IPS DF 4.7 (cell line): ENCODE measurements around the gene VPS54.
"Not testable (repeated sequence)": the region's sequence is repeated elsewhere in the genome, so short reads cannot be mapped to it uniquely, and the experiment has no call there.

Experiments used
- DNase-seq: peaks from one replicate; pipeline ENCODE4 v3.0.0-alpha.2; 2013; ENCODE audit warnings: low spot score; ENCODE audit errors: extremely low read depth

VPS54 gene

DNA sequence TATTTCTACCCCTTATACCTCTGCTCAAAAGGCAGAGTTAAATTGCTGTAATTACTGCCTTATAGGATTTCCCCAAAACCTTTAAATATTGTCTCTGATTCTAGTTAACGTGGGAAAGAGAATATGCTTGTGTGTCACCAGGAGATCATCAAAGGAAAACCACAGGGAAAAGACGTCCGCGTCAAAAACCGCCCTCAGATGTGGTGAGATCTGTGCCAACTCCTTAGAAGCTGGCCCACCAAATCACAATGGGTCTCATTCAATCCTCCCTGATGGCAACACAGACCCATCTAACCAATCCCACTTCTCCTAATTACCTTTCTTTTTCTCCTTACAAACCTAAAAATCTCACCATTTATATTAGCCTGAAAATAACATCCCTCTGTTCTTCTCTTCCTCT is 25.4 kb downstream of the VPS54 start:
- no peak for DNase-seq

DNA sequence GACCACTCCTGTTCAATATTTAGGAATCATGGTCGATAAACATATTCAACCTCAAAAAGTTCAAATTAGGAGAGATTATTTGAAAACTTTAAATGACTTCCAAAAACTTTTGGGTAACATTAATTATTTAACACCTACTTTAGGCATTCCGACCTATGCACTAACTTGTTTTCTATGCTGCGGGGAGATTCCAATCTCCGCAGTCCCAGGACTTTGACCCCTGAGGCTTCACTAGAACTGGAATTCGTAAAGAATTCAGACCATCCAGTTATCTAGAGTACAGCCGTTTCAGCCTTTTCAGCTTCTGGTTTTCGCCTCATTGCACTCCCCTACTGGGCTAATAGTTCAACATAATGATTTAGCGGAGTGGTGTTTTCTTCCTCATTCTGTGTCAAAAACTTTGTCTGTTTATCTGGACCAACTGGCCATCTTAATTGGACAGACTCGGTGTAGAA is 26.1 kb downstream of the VPS54 start:
- DNase-seq, result not testable (repeated sequence)

GRCh38 chr2:63992061-63992685 is 27.1 kb downstream of the VPS54 start:
- DNase-seq, result no peak

DNA sequence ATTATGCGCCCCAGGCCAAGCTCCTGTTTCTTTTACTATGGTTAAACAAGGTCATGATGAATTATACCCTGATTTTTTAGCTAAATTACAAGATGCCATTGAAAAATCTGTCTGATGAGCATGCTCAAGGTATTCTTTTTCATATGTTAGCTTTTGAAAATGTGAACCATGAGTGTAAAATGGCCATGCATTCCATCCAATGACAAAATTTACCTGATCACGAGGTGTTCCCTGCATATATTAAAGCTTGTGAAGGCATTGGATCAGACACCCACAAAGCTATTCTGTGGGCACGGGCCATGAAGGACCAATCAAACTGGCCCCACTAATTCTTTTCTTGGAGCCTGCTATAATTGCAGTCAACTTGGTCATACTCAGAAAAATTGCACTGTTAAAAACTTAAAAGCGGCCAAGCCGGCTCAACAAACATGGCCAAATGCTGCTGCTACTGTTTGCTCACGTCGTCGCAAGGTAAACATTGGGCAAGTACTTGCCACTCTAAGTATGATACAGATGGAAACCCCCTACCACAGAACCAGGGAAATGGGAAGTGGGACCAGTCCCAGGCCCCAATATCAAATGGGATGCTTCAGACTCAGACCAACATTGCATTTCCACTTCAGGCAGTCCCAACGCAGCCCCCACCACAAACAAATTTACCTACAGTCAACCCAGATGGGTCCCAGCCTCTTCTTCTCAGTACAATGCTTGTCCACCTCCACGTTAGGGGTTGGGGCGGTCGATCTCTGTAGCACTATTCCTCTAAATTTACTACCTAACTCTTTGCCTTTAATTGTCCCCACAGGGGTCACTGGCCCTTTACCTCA is 27.8 kb downstream of the VPS54 start:
- not testable (repeated sequence) for DNase-seq

DNA sequence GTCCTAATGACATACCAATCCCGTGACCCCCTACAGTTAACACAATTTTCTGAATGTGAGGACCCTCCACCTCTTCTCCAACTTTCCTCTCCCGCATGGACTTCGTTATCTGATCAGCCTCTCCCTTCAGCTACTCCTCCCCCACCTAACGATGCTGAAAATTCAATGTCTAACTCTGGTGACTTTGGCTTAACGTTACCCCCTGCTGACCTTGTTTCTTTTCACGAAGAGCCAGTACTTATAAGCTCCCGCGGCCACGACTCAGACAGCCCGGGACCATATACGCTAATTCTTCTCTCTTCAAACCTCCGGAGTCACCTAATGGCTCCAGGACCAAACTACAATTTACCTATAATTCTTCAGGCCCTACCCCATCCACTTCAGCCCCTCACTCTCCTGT is 29.2 kb downstream of the VPS54 start:
- no peak for DNase-seq

GRCh38 chr2:63988842-63989436 is 30.3 kb downstream of the VPS54 start:
- not testable (repeated sequence) for DNase-seq

DNA sequence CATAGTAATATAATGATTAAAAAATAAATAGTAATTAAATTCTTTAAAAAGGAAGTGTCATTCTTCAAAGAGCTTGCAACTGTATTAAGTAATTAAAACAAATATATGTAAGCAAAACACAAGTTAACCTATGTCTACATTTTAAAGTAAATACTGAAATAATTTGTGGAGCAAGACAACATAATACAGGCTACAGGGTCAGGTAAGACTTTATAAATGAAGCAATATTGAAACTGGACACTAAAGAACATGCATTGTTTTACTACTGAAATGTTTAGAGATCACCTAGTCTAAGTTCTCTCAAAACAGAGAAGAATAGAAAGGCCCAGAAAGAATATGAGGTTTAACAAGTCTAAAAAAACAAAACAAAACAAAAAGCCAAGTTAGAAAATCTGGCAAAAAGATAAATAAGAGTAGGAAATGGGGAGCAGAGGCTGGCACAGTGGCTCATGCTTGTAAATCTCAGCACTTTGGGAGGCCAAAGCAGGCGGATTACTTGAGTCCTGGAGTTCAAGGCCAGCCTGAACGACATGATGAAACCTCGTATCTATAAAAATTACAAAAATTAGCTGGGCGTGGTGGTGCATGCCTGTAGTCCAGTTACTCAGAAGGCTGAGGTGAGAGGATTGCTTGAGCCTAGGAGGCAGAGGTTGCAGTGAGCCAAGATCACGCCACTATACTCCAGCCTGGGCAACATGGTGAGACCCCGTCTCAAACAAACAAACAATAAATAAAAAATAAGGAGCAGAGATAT is 34.4 kb downstream of the VPS54 start:
- no peak for DNase-seq

GRCh38 chr2:63983986-63984605 is 35.1 kb downstream of the VPS54 start:
- no peak for DNase-seq

- no peak for DNase-seq
Measured at GRCh38 chr2:63982335-63982734, 36.9 kb downstream of the VPS54 start.

DNA sequence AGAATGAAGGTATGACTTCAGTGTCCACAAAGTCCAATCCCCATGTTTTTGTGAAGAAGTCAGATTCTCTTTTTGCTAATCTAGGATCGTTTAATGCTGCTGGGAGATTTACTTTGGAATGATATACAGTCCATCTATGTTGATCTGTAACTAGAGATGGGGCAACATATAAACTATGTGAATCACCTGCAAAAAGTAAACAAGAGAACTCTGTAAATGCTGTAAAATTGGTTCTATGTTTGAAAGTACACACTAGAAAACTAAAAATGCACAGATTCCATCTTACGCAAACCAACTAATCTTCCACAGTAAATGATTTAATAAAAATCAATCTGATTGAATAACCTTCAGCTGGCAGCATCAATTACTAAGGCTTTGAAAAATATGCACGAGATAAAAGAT is 37.5 kb downstream of the VPS54 start:
- DNase-seq, result no peak

- DNase-seq, result no peak
Measured at GRCh38 chr2:63980794-63981193, 38.4 kb downstream of the VPS54 start.

DNA sequence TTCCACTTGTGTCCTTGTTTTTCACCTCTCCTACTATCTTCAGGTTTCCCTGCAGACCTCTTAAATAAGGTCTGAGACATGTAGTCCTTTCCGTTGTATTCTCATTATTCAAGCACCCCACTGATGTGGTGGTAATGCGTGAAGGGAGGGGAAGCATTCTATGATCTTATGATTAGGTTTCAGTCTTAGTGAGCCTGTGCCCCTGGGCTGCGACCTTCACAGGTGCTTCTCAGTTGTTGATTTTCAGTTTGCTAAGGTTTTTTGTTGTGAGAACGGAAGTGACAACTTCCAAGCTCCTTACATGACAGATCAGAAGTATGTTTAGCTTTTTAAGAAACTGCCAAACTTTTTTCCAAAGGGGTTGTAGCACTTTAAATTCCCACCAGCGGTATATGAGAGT is 41.3 kb downstream of the VPS54 start:
- DNase-seq, result no peak

DNA sequence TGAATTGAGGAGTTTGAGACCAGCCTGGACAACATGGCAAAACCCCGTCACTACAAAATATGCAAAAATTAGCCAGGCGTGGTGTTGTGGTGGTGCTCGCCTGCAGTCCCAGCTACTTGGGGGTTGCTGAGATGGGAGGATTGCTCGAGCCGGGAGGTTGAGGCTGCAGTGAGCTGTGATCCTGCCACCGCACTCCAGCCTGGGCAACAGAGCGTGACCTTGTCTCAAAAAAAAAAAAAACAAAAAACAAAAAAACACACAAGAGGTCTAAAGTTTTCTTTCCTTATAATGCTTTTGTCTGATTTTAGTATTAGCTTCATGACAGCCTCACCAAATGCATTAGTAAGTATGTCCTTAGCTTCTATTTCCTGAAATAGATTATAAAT is 43.1 kb downstream of the VPS54 start:
- DNase-seq, result no peak

GRCh38 chr2:63975437-63976124 is 43.6 kb downstream of the VPS54 start:
- no peak for DNase-seq

GRCh38 chr2:63975036-63975435 is 44.2 kb downstream of the VPS54 start:
- DNase-seq, result not testable (repeated sequence)

GRCh38 chr2:63962186-63962585 is 57.0 kb downstream of the VPS54 start:
- no peak for DNase-seq

DNA sequence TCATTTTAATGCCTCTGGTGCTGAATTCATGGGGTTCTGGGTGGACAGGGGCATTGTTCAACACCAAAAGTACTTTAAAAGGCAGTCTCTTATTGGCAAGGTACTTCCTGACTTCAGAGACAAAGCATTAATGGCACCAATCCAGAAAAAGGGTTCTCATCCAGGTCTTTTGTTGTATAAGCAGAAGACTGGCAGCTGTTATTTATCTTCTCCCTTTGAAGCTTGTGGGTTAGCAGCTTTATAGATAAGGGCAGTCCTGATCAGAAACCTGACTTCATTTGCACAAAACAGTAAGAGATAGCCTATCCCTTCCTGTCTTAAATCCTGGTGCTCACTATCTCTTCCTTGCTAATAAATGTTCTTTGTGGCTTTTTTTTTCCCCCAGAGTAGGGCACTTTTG is 68.8 kb downstream of the VPS54 start:
- DNase-seq, result no peak

DNA sequence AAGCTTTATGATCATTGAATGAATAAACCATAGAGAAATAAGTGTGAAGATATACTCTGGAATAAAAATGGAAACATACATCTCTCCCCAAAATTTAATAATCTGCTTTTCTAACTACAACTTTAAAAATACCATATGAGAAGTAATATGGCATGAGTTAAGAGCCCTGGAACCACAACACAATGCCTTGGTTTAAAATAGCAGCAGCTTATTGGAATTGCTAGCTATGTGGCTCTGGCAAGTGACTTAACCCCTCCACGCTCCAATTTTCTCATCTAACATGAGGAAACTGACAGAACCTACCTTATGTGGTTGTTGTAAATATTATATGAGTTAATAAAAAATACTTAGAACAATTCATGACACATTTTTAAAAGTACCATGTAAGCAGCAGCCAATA is 76.4 kb downstream of the VPS54 start:
- no peak for DNase-seq

GRCh38 chr2:63932104-63932503 is 87.1 kb downstream of the VPS54 start:
- not testable (repeated sequence) for DNase-seq

DNA sequence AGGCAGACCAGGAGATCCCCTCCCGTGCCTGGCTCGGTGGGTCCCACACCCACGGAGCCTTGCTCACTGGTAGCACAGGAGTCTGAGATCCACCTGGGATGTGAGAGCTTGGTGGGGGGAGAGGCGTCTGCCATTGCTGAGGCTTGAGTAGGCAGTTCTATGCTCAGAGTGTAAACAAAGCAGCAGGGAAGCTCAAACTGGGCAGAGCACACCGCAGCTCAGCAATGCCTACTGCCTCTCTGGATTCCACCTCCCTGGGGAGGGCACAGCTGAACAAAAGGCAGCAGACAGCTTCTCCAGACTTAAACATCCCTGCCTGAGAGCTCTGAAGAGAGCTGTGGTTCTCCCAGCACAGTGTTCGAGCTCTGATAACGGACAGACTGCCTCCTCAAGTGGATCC is 92.4 kb downstream of the VPS54 start:
- no peak for DNase-seq

GRCh38 chr2:63914311-63914710 is 104.9 kb downstream of the VPS54 start:
- DNase-seq, result no peak
